Keratinocyte (primary cell): ENCODE measurements around the gene ADH1C.

Experiments used
- CTCF ChIP-seq, 3 experiments: IDR thresholded peaks in 1 of 3; conservative IDR thresholded peaks in 1 of 3; optimal IDR thresholded peaks in 1 of 3; 2 replicates in 2 of 3; 3 replicates in 1 of 3; pipeline versions ENCODE3 to v1.5.1; 2011; ENCODE audit warnings: low read length in 3 of 3, mild to moderate bottlenecking in 3 of 3, moderate library complexity in 2 of 3, control low read depth in 1 of 3, inconsistent platforms in 1 of 3; ENCODE audit not compliant: insufficient read depth in 2 of 3; ENCODE audit errors: extremely low read depth in 1 of 3
- EZH2 ChIP-seq: IDR thresholded peaks from one replicate; pipeline ENCODE4 v1.6.1; 2012; ENCODE audit warnings: inconsistent platforms, mild to moderate bottlenecking, low read length, moderate library complexity

- TF ChIP-seq CTCF (optimal IDR thresholded peaks at IDR 0.05 in 1 of 3, IDR thresholded peaks at IDR 0.05 in 1 of 3, conservative IDR thresholded peaks at IDR 0.05 in 1 of 3; ENCODE audit: extremely low read depth in 1 of 3, insufficient read depth in 2 of 3, low read length in 3 of 3) (no peak), EZH2 (no peak)
Measured at GRCh38 chr4:99359480-99360204, 7.1 kb upstream of the ADH1C start.
